HepG2 (cell line): Measurements from ENCODE around the gene RPTOR. TPM values are rescaled to one million over a fixed set of nuclear protein-coding genes. Genes with fewer than 3 reads are reported as not detected.

Experiments
- ATAC-seq: fragments of 200-7000 bp; cut with Tn5 transposase; 3 replicates; pipeline ENCODE4 v1.9.1; 2020; ENCODE audit warnings: mild to moderate bottlenecking, moderate library complexity
- BruUV-seq: library from RNA; stranded (reverse); fragments of 400-500 nt; replicated peaks from 2 replicates; lab custom pipeline; 2021; lab: Mats Ljungman, UMichigan
- CTCF ChIA-PET: fragments of 300-600 bp; formaldehyde crosslinking; extraction: SDS; loops from one replicate; lab custom pipeline; 2021; ENCODE audit warnings: low total read pairs, inconsistent platforms, low intra/inter-chr PET ratio; lab: Yijun Ruan, JAX
- POLR2A ChIA-PET: fragments of 350-600 bp; sonication (Branson Sonifier 250); formaldehyde crosslinking; loops from one replicate; lab custom pipeline; 2020; ENCODE audit warnings: antibody characterized with exemption, inconsistent platforms; lab: Yijun Ruan, JAX
- DNase-seq: peaks from one replicate; pipeline ENCODE4 v3.0.0-alpha.2; 2015; ENCODE audit warnings: low spot score
- FAIRE-seq: peaks from 3 replicates; lab custom pipeline; 2011; peaks lifted over from hg19 to GRCh38; lab: Jason Lieb, UNC
- H2AFZ ChIP-seq: one replicate; pipeline ENCODE4 v1.6.1; 2011; ENCODE audit warnings: low read length, inconsistent platforms
- H3K27ac ChIP-seq: fragments of 300-600 bp; 3 replicates; pipeline ENCODE4 v1.8.0; 2011; ENCODE audit warnings: mixed run types, mild to moderate bottlenecking, mixed read lengths, low read length, inconsistent platforms; ENCODE audit not compliant: insufficient read depth; ENCODE audit errors: extremely low read length
- H3K27me3 ChIP-seq, 2 experiments: fragments of 200-600 bp in 1 of 2; 2 replicates in 1 of 2; 3 replicates in 1 of 2; pipeline versions ENCODE4 v1.6.0 to v1.8.0; 2011; ENCODE audit warnings: low read length in 2 of 2, mild to moderate bottlenecking in 2 of 2, moderate library complexity in 2 of 2, inconsistent platforms in 1 of 2; ENCODE audit not compliant: insufficient read depth in 2 of 2, control insufficient read depth in 1 of 2
- H3K36me3 ChIP-seq, 2 experiments: fragments of 200-600 bp in 1 of 2; replicated peaks in 1 of 2; 2 replicates in 1 of 2; 3 replicates in 1 of 2; pipeline versions ENCODE4 v1.5.1 to v1.8.0; 2011; ENCODE audit warnings: low read length in 2 of 2, inconsistent platforms in 1 of 2; ENCODE audit not compliant: insufficient read depth in 2 of 2, control insufficient read depth in 1 of 2
- H3K4me1 ChIP-seq: 2 replicates; pipeline ENCODE4 v1.5.1; 2012; ENCODE audit warnings: low read length, inconsistent platforms; ENCODE audit not compliant: insufficient read depth
- H3K4me2 ChIP-seq: 2 replicates; pipeline ENCODE4 v1.6.0; 2011; ENCODE audit warnings: low read depth, low read length, inconsistent platforms
- H3K4me3 ChIP-seq, 3 experiments: fragments of 200-600 bp in 1 of 3; sonication (generic), shearing (Covaris generic) in 1 of 3; replicated peaks in 1 of 3; 2 replicates each; pipeline ENCODE4 v1.5.1; 2011 to 2016; ENCODE audit warnings: low read length in 3 of 3, inconsistent platforms in 2 of 3, low read depth in 2 of 3, mild to moderate bottlenecking in 2 of 3, control low read depth in 1 of 3, mixed read lengths in 1 of 3; ENCODE audit not compliant: insufficient read depth in 1 of 3
- H3K79me2 ChIP-seq: one replicate; pipeline ENCODE4 v1.6.1; 2011; ENCODE audit warnings: low read length, inconsistent platforms; ENCODE audit not compliant: insufficient read depth
- H3K9ac ChIP-seq: 2 replicates; pipeline ENCODE4 v1.6.0; 2011; ENCODE audit warnings: mild to moderate bottlenecking, low read depth, low read length, inconsistent platforms; ENCODE audit not compliant: insufficient read depth
- H3K9me3 ChIP-seq: 2 replicates; pipeline ENCODE4 v1.5.1; 2012; ENCODE audit warnings: mild to moderate bottlenecking, low read length
- H4K20me1 ChIP-seq: 2 replicates; pipeline ENCODE4 v1.6.0; 2011; ENCODE audit warnings: inconsistent platforms, mild to moderate bottlenecking, low read length, moderate library complexity; ENCODE audit not compliant: insufficient read depth
- BHLHE40 ChIP-seq: IDR thresholded peaks from 2 replicates; pipeline ENCODE4 v1.6.1; 2011; ENCODE audit warnings: low read length, improper control_type of control experiment
- BRD4 ChIP-seq: sonication (generic); formaldehyde crosslinking; IDR thresholded peaks from 2 replicates; pipeline ENCODE4 v1.4.0; 2020; ENCODE audit warnings: missing genetic modification reagents
- NFATC3 ChIP-seq: sonication (generic); formaldehyde crosslinking; IDR thresholded peaks from 2 replicates; pipeline ENCODE4 v1.5.1; 2020; ENCODE audit warnings: mild to moderate bottlenecking, missing genetic modification reagents
- RXRA ChIP-seq: sonication (generic); formaldehyde crosslinking; IDR thresholded peaks from 2 replicates; pipeline ENCODE4 v1.5.1; 2020; ENCODE audit warnings: missing genetic modification reagents
- ZBTB21 ChIP-seq: sonication (generic); formaldehyde crosslinking; IDR thresholded peaks from 2 replicates; pipeline ENCODE4 v1.4.0; 2020; ENCODE audit warnings: missing genetic modification reagents
- ZBTB7A ChIP-seq: sonication (generic); formaldehyde crosslinking; IDR thresholded peaks from 2 replicates; pipeline ENCODE4 v1.8.0; 2022; ENCODE audit warnings: mild to moderate bottlenecking, missing genetic modification reagents
- ZNF580 ChIP-seq: IDR thresholded peaks from 2 replicates; pipeline ENCODE4 v1.6.1; 2016; ENCODE audit warnings: low read depth, borderline replicate concordance
- ZNF761 ChIP-seq: sonication (generic); formaldehyde crosslinking; conservative IDR thresholded peaks from 2 replicates; pipeline ENCODE4 v1.4.0; 2020; ENCODE audit warnings: mild to moderate bottlenecking, missing genetic modification reagents
- ZNF780A ChIP-seq: sonication (generic); formaldehyde crosslinking; IDR thresholded peaks from 2 replicates; pipeline ENCODE4 v1.8.0; 2022; ENCODE audit warnings: mild to moderate bottlenecking, missing genetic modification reagents, moderate library complexity
- WGBS: methylation state at CpG from one replicate; pipeline ENCODE4 v1.1.6; 2017; ENCODE audit warnings: low lambda C conversion rate; 5-methylcytosine and 5-hydroxymethylcytosine counted together
- in situ Hi-C: cut with HindIII; loops from 2 replicates; pipeline ENCODE4 v1.10.0; 2017; ENCODE audit warnings: low pct_unique_long_range_greater_than_20kb; ENCODE audit not compliant: extremely low pct_ligation_motif_present
- intact Hi-C: fragments of 100-400 bp; cut with micrococcal nuclease; formaldehyde crosslinking; loops from one replicate; pipeline ENCODE4 v1.10.0; 2022; ENCODE audit not compliant: unreplicated experiment
- polyA plus RNA-seq, 8 experiments: library from polyadenylated mRNA; depleted of rRNA in 3 of 8; stranded (reverse) in 7 of 8; unstranded in 1 of 8; fragments of >200 nt; fragmentation: Illumina TruSeq in 4 of 8; extraction: Trizol in 4 of 8; gene quantifications; 2 replicates each; pipeline versions ENCODE4 v1.2.1 to v1.2.3, GENCODE V29; 2011 to 2016; ENCODE audit warnings: low read depth in 4 of 8, missing spikeins in 1 of 8, mixed read lengths in 1 of 8; ENCODE audit not compliant: insufficient read depth in 1 of 8
- total RNA-seq, 5 experiments: library from RNA; depleted of rRNA; stranded (reverse); fragments of >200 nt; fragmentation: Illumina TruSeq; extraction: Trizol; gene quantifications; 2 replicates each; pipeline ENCODE4 v1.2.3, GENCODE V29; 2016; ENCODE audit warnings: low read depth in 1 of 5
- TF ChIP-seq, protein P1 (sequence below): sonication (generic); formaldehyde crosslinking; IDR thresholded peaks from 2 replicates; pipeline ENCODE4 v1.8.0; 2022; ENCODE audit warnings: low read depth, missing genetic modification reagents

The RPTOR gene
- total and polyA plus RNA-seq, 2 of the 13 experiments (the other 11 are each of a cell fraction or from before 2014, with no cell fraction given), result 6.6 to 25.3 TPM

GRCh38 chr17:80964544-80964856, 419.9 kb downstream of the RPTOR start:
- ATAC-seq, result no peak
- in situ Hi-C loops (no loop called here), intact Hi-C loops (no loop called here)
- H3K4me1 ChIP-seq, result peaks cover 17% of the 10 kb centered on the region
- H3K79me2 ChIP-seq, result no peaks in the 10 kb centered on the region
- no peak overlapping the region for H3K4me3 ChIP-seq
- 94% methylated on average over 13 of the region's 14 CpGs for WGBS
- no peak overlapping the region for H2AFZ ChIP-seq
- no peaks in the 10 kb centered on the region for H4K20me1 ChIP-seq
- no peak for TF ChIP-seq ZNF780A
- no peak for TF ChIP-seq BHLHE40
- no peak for TF ChIP-seq BRD4
- TF ChIP-seq, protein P1, sequence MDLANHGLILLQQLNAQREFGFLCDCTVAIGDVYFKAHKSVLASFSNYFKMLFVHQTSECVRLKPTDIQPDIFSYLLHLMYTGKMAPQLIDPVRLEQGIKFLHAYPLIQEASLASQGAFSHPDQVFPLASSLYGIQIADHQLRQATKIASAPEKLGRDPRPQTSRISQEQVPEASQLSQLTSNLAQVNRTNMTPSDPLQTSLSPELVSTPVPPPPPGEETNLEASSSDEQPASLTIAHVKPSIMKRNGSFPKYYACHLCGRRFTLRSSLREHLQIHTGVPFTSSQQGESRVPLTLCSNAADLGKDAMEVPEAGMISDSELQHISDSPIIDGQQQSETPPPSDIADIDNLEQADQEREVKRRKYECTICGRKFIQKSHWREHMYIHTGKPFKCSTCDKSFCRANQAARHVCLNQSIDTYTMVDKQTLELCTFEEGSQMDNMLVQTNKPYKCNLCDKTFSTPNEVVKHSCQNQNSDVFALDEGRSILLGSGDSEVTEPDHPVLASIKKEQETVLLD, result no peak
- TF ChIP-seq NFATC3 (CRISPR knock-in tag), result no peak
- no peak for TF ChIP-seq ZNF761 (CRISPR knock-in tag)
- TF ChIP-seq ZNF580 (CRISPR knock-in tag), result no peak
- TF ChIP-seq ZBTB21, result no peak
- no peak for TF ChIP-seq ZBTB7A
- TF ChIP-seq RXRA, result no peak
- ChIA-PET POLR2A (no interaction called here), CTCF (no interaction called here)
- H3K27me3 ChIP-seq, result 0 out of 5 replicates have a peak, but pooled peaks cover 0 to under 1% of the 10 kb centered on the region in 2 experiments
- no peak overlapping the region for H3K4me2 ChIP-seq
- no peaks in the 10 kb centered on the region for H3K9me3 ChIP-seq
- no peak for FAIRE-seq
- peaks cover 7 to 8% of the 10 kb centered on the region in 2 experiments; a peak in 3 of 5 replicates for H3K36me3 ChIP-seq
- no peak overlapping the region for H3K27ac ChIP-seq
- no peak overlapping the region for H3K9ac ChIP-seq
- BruUV-seq, result no TSS peak
- no peak for DNase-seq
